A673 (cell line): ENCODE measurements around the gene RAB3GAP2. TPM values are rescaled to one million over a fixed set of nuclear protein-coding genes. Genes with fewer than 3 reads are reported as not detected.
A peak's percentile ranks its signal among the peaks of the same experiment; 100 is the strongest.

Experiments used
- BruUV-seq: library from RNA; stranded (reverse); fragments of 400-500 nt; replicated peaks from 2 replicates; lab custom pipeline; 2021; lab: Mats Ljungman, UMichigan
- CTCF ChIA-PET: fragments of 300-600 bp; sonication (Branson Sonifier 250); formaldehyde crosslinking; loops from one replicate; lab custom pipeline; 2022; ENCODE audit warnings: antibody characterized with exemption; lab: Charles Lee
- POLR2A ChIA-PET: fragments of 300-600 bp; sonication (Branson Sonifier 250); formaldehyde crosslinking; loops from one replicate; lab custom pipeline; 2022; ENCODE audit warnings: antibody characterized with exemption; ENCODE audit not compliant: low non-redundant PET; lab: Charles Lee
- DNase-seq: peaks from one replicate; pipeline ENCODE4 v3.0.0-alpha.2; 2015; ENCODE audit warnings: low spot score
- H3K27ac ChIP-seq: fragments of 200-600 bp; sonication (generic); 2 replicates; pipeline ENCODE4 v1.5.1; 2016; ENCODE audit warnings: mixed run types, low read depth, mild to moderate bottlenecking, mixed read lengths, antibody characterized with exemption, low read length; ENCODE audit not compliant: poor library complexity, severe bottlenecking
- H3K27me3 ChIP-seq: fragments of 200-600 bp; sonication (generic); replicated peaks from 2 replicates; pipeline ENCODE4 v1.6.1; 2017; ENCODE audit warnings: mixed run types, low read depth, mild to moderate bottlenecking, mixed read lengths, antibody characterized with exemption, low read length; ENCODE audit not compliant: insufficient read depth, poor library complexity
- H3K36me3 ChIP-seq: fragments of 200-600 bp; sonication (generic); 2 replicates; pipeline ENCODE4 v1.6.1; 2016; ENCODE audit warnings: mixed run types, mild to moderate bottlenecking, mixed read lengths, antibody characterized with exemption, low read length; ENCODE audit not compliant: insufficient read depth, poor library complexity, severe bottlenecking
- H3K4me1 ChIP-seq: fragments of 200-600 bp; sonication (generic); 2 replicates; pipeline ENCODE4 v1.6.1; 2017; ENCODE audit warnings: mixed run types, mild to moderate bottlenecking, mixed read lengths, antibody characterized with exemption, low read length; ENCODE audit not compliant: insufficient read depth, poor library complexity, severe bottlenecking
- H3K4me3 ChIP-seq: fragments of 200-600 bp; sonication (generic); 2 replicates; pipeline ENCODE4 v1.5.1; 2016; ENCODE audit warnings: low read depth, mixed run types, mild to moderate bottlenecking, mixed read lengths, low read length; ENCODE audit not compliant: poor library complexity, severe bottlenecking
- H3K9me3 ChIP-seq: fragments of 200-600 bp; sonication (generic); 2 replicates; pipeline ENCODE4 v1.6.1; 2016; ENCODE audit warnings: mixed run types, low read depth, mild to moderate bottlenecking, mixed read lengths, antibody characterized with exemption, low read length; ENCODE audit not compliant: poor library complexity, severe bottlenecking
- CTCF ChIP-seq: fragments of 300-800, 200-600 bp; sonication (generic); conservative IDR thresholded peaks from 2 replicates; pipeline ENCODE4 v1.5.1; 2017; ENCODE audit warnings: low read depth, mild to moderate bottlenecking, antibody characterized with exemption, low read length, moderate library complexity, mixed read lengths
- EZH2 ChIP-seq: fragments of 200-600 bp; sonication (generic); IDR thresholded peaks from 2 replicates; pipeline ENCODE4 v1.6.1; 2017; ENCODE audit warnings: borderline replicate concordance, low read depth, mild to moderate bottlenecking, mixed read lengths, antibody characterized with exemption, low read length; ENCODE audit not compliant: poor library complexity, severe bottlenecking
- intact Hi-C: fragments of 100-400 bp; cut with micrococcal nuclease; formaldehyde crosslinking; loops from one replicate; pipeline ENCODE4 v1.10.0; 2022; ENCODE audit not compliant: unreplicated experiment
- total RNA-seq: library from RNA; stranded (reverse); gene quantifications from 2 replicates; pipeline ENCODE4 v1.2.3, GENCODE V29; 2021

Gene RAB3GAP2
- total RNA-seq, 1 experiment from 2014 or later, result 43.8 TPM

- no peaks in the 10 kb centered on the region for H3K9me3 ChIP-seq
- intact Hi-C loops, result no loop called here
- POLR2A ChIA-PET, result no interaction called here
- H3K27ac ChIP-seq, result no peak overlapping the region
- peaks cover 15% of the 10 kb centered on the region for H3K36me3 ChIP-seq
- DNase-seq, result no peak
- no peak overlapping the region for H3K4me3 ChIP-seq
- CTCF ChIA-PET, result interaction anchor here (0.6 kb wide), 1 partner anchor 56 kb away, joined by 3 read pairs; no protein-coding TSS in a partner anchor
- TF ChIP-seq EZH2 (no peak), CTCF (no peak)
- BruUV-seq, result no TSS peak
- H3K27me3 ChIP-seq, result no peaks in the 10 kb centered on the region
- H3K4me1 ChIP-seq, result peaks cover 9% of the 10 kb centered on the region
Measured at GRCh38 chr1:220124542-220124941, 147.7 kb downstream of the RAB3GAP2 start.

GRCh38 chr1:220123889-220124288, 148.4 kb downstream of the RAB3GAP2 start:
- ChIA-PET POLR2A (no interaction called here), CTCF (interaction anchor here (0.6 kb wide), 1 partner anchor 55 kb away, joined by 3 read pairs; no protein-coding TSS in a partner anchor)
- no peaks in the 10 kb centered on the region for H3K27me3 ChIP-seq
- DNase-seq, result peak; percentile 46
- no TSS peak for BruUV-seq
- H3K27ac ChIP-seq, result no peak overlapping the region
- H3K36me3 ChIP-seq, result peaks cover 10% of the 10 kb centered on the region
- H3K4me1 ChIP-seq, result peaks cover 9% of the 10 kb centered on the region
- no peak overlapping the region for H3K4me3 ChIP-seq
- no peaks in the 10 kb centered on the region for H3K9me3 ChIP-seq
- intact Hi-C loops, result no loop called here
- TF ChIP-seq CTCF (peak; percentile 50), EZH2 (no peak)

- intact Hi-C loops, result no loop called here
- POLR2A ChIA-PET, result no interaction called here
- BruUV-seq, result no TSS peak
Measured at GRCh38 chr1:220123066-220123465, 149.2 kb downstream of the RAB3GAP2 start.

More at GRCh38 chr1:220123066-220123465, 149.2 kb downstream of the RAB3GAP2 start:
- Histone ChIP-seq H3K9me3 (no peaks in the 10 kb centered on the region), H3K27ac (no peak overlapping the region), H3K27me3 (no peaks in the 10 kb centered on the region), H3K4me3 (no peak overlapping the region), H3K36me3 (peaks cover 10% of the 10 kb centered on the region), H3K4me1 (peaks cover 9% of the 10 kb centered on the region)
- TF ChIP-seq EZH2 (no peak), CTCF (no peak)
- no peak for DNase-seq
- CTCF ChIA-PET, result no interaction called here
